Measurements from ENCODE around the gene ZNF181. TPM values are rescaled to one million over a fixed set of nuclear protein-coding genes. Genes with fewer than 3 reads are reported as not detected.

The ZNF181 gene
- total and polyA plus RNA-seq, 2 of the 8 experiments (the other 6 are each of a cell fraction or from before 2014, with no cell fraction given) = 2.8 to 7.5 TPM

DNA sequence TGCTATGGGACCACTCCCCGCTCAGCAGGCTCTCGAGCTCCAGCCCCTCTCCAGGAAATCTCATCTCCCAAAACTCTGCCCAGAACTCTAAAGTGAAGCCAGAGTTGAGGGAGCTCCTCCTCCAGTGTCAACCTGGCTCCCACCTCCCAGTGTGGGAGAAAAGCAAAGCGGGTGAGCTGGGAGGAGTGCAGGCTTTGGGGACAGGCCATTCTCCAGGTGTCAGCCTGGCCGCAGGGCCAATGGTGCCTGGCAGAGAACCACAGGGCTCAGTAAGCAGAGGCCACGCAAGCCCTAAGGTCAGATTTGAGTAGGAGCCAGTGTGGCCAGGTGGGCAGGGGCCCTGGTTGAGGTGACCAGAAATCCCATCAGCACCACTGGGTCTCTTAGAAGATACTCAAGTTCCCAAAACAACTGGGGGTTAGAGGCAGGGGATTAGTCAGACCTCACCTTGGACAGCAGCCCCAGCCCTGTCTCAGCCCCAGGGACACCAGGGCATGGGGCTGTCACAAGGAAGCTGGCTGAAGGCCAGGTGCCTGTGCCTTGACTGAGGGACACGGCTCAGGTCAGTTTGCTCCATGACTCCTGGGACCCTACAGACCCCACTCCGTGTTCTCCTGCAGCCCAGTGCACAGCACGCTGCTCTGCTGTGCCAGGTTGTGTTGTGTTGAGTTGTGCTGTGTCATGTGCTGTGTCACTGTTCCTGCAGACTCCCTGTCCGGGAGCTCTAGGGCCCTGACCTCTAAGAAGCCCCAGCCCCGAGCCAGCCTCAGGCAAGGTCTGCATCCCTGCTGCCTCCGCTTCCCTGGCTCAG lies 2.8 kb upstream of the ZNF181 start:
- Histone ChIP-seq H2BK5ac (ENCODE audit: low read depth, low read length) (no peak overlapping the region), H3K4me3 (ENCODE audit: extremely low read depth in 1 of 4, insufficient read depth in 2 of 4, low read depth in 3 of 4, low read length in 4 of 4) (no peak overlapping the region), H3K23me2 (ENCODE audit: low read depth, low read length) (0 out of 2 replicates have a peak, but pooled peaks cover 5% of the 10 kb centered on the region), H2AFZ (ENCODE audit: low read length) (no peak overlapping the region), H3K79me2 (ENCODE audit: control insufficient read depth in 1 of 2, insufficient read depth in 2 of 2, low read length in 2 of 2) (no peaks in the 10 kb centered on the region), H4K20me1 (replicated peaks in 1 of 2; ENCODE audit: control insufficient read depth in 1 of 2, insufficient read depth in 2 of 2, low read length in 2 of 2) (no peaks in the 10 kb centered on the region), H3K18ac (ENCODE audit: extremely low read depth, low read length) (no peak overlapping the region), H2BK15ac (ENCODE audit: low read length) (no peak overlapping the region), H3K23ac (ENCODE audit: insufficient read length) (no peak overlapping the region), H2BK20ac (ENCODE audit: low read length) (no peak overlapping the region), H3K79me1 (ENCODE audit: low read depth, low read length) (no peaks in the 10 kb centered on the region), H3K14ac (ENCODE audit: insufficient read length) (no peak overlapping the region), H3K27me3 (replicated peaks in 1 of 4; ENCODE audit: control insufficient read depth in 3 of 4, extremely low read depth in 1 of 4, insufficient read depth in 3 of 4, low read length in 3 of 4) (no peaks in the 10 kb centered on the region), H3K9me3 (ENCODE audit: insufficient read depth in 2 of 2, low read depth in 1 of 2, low read length in 1 of 2) (peaks cover 8 to 11% of the 10 kb centered on the region in 2 experiments; a peak in 1 of 4 replicates), H4K8ac (ENCODE audit: extremely low read depth, insufficient read depth, low read length) (peak overlapping the region; percentile 36; the same call in 1 of the 2 replicates), H2BK12ac (ENCODE audit: low read depth, low read length) (no peak overlapping the region), H3K27ac (ENCODE audit: low read depth, low read length) (no peak overlapping the region), H4K91ac (replicated peaks; ENCODE audit: insufficient read length, low read length) (no peak overlapping the region), H3K56ac (replicated peaks; ENCODE audit: insufficient read length, low read depth, low read length) (no peak overlapping the region), H3K36me3 (ENCODE audit: control insufficient read depth in 2 of 4, insufficient read depth in 4 of 4, low read length in 3 of 4) (no peaks in the 10 kb centered on the region), H3K4me1 (replicated peaks in 1 of 4; ENCODE audit: control insufficient read depth in 3 of 4, insufficient read depth in 4 of 4, low read length in 3 of 4) (peaks cover 0 to 11% (median 2%) of the 10 kb centered on the region in 4 experiments; a peak in 4 of 7 replicates), H3K4me2 (ENCODE audit: insufficient read depth in 1 of 2, low read depth in 2 of 2, low read length in 2 of 2) (no peak overlapping the region), H4K5ac (ENCODE audit: insufficient read length, low read depth, low read length) (no peak overlapping the region), H2BK120ac (replicated peaks; ENCODE audit: low read depth, low read length) (no peak overlapping the region), H2AK5ac (ENCODE audit: low read depth, low read length) (no peak overlapping the region), H3K9ac (replicated peaks in 1 of 4; ENCODE audit: extremely low read depth in 1 of 4, low read depth in 3 of 4, low read length in 3 of 4) (no peak overlapping the region), H3K4ac (replicated peaks; ENCODE audit: insufficient read length, low read depth, low read length) (no peak overlapping the region)
- DNase-seq (ENCODE audit: low read depth in 1 of 2, low spot score in 2 of 2) (no peak), FAIRE-seq (no peak)
- POLR2A ChIA-PET (ENCODE audit: partially characterized antibody) = interaction anchor here (1.5 kb wide), 1 partner anchor 54 kb away, joined by 5 read pairs; the partner anchor contains the start of genes SCGB2B2 and ZNF302
- no peak for TF ChIP-seq RXRA (IDR thresholded peaks at IDR 0.05; ENCODE audit: insufficient read depth, low read depth, low read length)
- TF ChIP-seq JUN (IDR thresholded peaks at IDR 0.05; ENCODE audit: low read depth, low read length) = no peak
- no peak for TF ChIP-seq SP4 (IDR thresholded peaks at IDR 0.05; ENCODE audit: low read length)
- no peak for TF ChIP-seq SIRT6 (IDR thresholded peaks at IDR 0.05; ENCODE audit: low read length)
- no peak for TF ChIP-seq PHF8 (conservative IDR thresholded peaks at IDR 0.05; ENCODE audit: low read depth, low read length)
- TF ChIP-seq CHD2 (IDR thresholded peaks at IDR 0.05; ENCODE audit: low read length) = no peak
- TF ChIP-seq EZH2 (IDR thresholded peaks at IDR 0.05; ENCODE audit: low read depth, low read length, severe bottlenecking) = no peak
- TF ChIP-seq SIN3A (conservative IDR thresholded peaks at IDR 0.05 in 1 of 2, IDR thresholded peaks at IDR 0.05 in 1 of 2; ENCODE audit: low read depth in 1 of 2, low read length in 2 of 2) = no peak
- TF ChIP-seq KDM5A (IDR thresholded peaks at IDR 0.05; ENCODE audit: low read length) = no peak
- no peak for TF ChIP-seq ZNF274 (IDR thresholded peaks at IDR 0.05; ENCODE audit: borderline replicate concordance, extremely low read depth, low read length)
- 87% methylated on average over 10 of the region's 11 CpGs; no CpG with 5 or more reads in 1 of the 2 experiments for WGBS, 2 experiments (ENCODE audit: extremely low coverage in 1 of 2, insufficient coverage in 1 of 2, insufficient read length in 1 of 2, insufficient replicate concordance in 2 of 2, low coverage in 1 of 2, low lambda C conversion rate in 2 of 2, missing lambda C conversion rate in 1 of 2)
- CTCF ChIA-PET (ENCODE audit: partially characterized antibody) = interaction anchor here (1.2 to 1.4 kb wide), 2 partner anchors 13 to 18 kb away, joined by 3 read pairs; no protein-coding TSS in a partner anchor
